HuH-7.5 (cell line): ENCODE results near the gene SMAD4.
"Not testable (repeated sequence)": the region's sequence is repeated elsewhere in the genome, so short reads cannot be mapped to it uniquely, and the experiment has no call there.

Experiments
- DNase-seq: peaks from one replicate; pipeline ENCODE4 v3.0.0; 2011; ENCODE audit warnings: low spot score

The SMAD4 gene

GRCh38 chr18:51111633-51112355 is 81.8 kb downstream of the SMAD4 start:
- DNase-seq = not testable (repeated sequence)

DNA sequence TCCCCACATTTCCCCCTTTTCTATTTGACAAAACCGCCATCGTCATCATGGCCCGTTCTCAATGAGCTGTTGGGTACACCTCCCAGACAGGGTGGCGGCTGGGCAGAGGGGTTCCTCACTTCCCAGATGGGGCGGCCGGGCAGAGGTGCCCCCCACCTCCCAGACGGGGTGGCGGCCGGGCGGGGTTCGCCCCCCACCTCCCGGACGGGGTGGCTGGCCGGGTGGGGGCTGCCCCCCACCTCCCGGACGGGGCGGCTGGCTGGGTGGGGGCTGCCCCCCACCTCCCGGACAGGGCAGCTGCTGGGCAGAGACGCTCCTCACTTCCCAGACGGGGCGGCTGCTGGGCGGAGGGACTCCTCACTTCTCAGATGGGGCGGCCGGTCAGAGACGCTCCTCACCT is 87.0 kb downstream of the SMAD4 start:
- DNase-seq = not testable (repeated sequence)

- DNase-seq = not testable (repeated sequence)
Observed at GRCh38 chr18:51119561-51119960, 89.5 kb downstream of the SMAD4 start.

DNA sequence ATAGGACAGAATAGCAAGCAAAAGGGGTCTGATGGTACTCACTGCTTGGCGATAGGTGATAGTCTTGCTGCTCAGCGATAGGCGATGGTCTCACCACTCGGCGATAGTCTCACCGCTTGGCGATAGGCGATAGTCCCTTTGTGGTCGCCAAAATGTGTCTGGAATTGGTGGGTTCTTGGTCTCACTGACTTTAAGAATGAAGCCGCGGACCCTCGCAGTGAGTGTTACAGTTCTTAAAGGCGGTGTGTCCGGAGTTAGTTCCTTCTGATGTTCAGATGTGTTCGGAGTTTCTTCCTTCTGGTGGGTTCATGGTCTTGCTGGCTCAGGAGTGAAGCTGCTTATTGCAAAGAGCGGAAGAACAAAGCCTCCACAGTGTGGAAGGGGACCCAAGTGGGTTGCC is 90.0 kb downstream of the SMAD4 start:
- DNase-seq = not testable (repeated sequence)

DNA sequence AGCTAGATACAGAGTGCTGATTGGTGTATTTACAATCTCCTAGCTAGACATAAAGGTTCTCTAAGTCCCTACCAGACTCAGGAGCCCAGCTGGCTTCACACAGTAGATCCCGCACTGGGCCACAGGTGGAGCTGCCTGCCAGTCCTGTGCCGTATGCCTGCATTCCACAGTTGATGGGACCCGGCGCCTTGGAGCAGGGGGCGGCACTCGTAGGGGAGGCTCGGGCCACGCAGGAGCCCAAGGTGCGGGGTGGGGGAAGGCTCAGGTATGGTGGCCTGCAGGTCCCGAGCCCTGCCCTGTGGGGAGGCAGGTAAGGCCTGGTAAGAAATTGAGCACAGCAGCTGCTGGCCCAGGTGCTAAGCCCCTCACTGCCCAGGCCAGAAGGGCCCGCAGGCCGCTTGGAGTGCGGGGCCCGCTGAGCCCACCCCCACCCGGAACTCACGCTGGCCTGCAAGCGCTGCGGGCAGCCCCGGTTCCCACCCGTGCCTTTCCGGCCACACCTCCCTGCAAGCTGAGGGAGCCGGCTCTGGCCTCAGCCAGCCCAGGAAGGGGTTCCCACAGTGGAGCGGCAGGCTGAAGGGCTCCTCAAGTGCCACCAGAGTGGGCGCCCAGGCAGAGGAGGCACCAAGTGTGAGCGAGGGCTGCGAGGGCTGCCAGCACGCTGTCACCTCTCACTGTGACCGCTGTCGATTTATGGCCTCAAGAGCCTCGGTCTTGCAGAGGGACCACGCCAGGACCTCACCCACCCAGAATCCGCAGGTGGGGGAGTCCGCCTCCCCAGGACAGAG is 91.0 kb downstream of the SMAD4 start:
- DNase-seq = no peak

GRCh38 chr18:51121597-51121857 is 91.5 kb downstream of the SMAD4 start:
- no peak for DNase-seq

- DNase-seq = no peak
Observed at GRCh38 chr18:51122266-51123045, 92.4 kb downstream of the SMAD4 start.

DNA sequence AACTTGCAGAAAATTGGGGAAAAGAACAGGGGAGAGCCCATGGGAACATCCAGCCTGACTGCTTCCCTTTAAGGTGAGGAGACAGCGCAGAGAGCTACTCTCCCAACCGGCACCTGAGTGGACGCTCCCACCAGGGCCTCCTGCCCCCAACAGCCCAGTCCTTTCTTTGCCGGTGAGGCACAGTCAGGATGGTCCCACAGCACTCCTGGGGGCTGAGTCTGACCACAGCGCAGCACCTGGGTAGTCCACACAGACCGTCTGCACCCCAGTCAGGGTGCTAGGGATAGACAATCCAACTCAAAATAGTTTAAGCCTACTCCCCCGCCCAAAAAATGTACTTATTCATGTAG is 93.0 kb downstream of the SMAD4 start:
- DNase-seq = no peak

GRCh38 chr18:51123481-51123880 is 93.5 kb downstream of the SMAD4 start:
- no peak for DNase-seq

DNA sequence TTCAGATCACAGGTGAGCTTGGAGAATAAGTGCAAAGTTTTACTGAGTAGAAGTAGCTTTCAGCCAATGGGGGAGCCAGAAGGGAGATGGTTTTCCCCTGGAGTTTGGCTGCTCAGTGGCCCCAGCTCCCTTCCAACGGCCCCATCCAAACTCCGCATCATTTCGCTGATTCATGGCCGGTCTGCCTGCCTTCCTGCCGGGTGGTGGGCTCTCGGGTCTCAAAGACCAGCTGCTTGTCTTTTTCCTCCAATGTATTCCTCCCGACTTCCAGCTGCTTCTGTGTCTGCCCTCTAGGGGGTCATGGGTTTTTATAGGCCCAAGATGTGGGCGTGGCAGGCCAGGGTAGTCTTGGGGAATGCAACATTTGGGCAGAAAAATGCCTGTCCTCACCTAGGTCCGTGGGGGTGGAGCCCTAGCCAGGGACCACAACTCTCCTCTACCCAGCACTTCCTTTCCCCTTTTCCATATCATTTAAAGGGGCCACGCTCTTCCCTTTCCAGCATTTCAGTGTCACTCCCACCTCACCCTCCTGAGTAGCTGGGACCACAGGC is 94.0 kb downstream of the SMAD4 start:
- DNase-seq = no peak

DNA sequence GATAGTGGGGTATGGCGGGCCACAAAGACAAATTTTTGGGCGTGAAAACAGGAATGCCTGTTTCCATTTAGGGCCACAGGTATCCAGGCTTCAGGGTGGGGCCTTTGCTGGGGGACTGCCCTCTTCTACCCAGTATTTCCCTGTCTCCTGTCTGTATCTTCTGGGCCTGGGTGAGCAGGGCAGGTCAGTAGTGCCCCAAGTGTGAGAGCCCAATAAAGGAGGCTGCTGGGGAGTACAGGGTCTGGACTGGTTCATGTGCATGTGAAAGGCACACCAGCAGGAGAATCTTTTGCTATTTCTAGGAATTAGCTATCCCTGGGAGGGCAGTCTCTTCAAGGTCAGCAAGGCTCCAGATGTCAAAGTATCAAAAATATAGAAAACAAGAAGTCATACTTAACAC is 96.0 kb downstream of the SMAD4 start:
- no peak for DNase-seq

DNA sequence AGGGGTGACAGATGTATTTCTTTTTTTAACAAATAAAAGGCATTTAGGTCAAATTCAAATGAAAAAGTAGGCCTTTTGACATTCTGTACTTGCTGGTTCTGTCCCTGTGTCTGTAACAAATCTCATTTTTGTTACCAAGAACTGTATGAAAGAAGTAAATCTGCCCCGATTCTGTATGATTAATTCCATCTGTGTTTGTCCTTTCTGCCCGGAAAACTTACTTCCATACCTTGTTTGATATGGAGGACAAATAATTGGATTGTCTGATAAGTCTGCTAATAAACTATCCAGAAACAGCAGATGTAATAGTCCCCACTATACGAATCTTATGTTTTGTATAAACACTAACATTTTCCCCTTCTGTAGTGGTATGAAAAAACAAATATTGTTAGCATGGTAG is 97.7 kb downstream of the SMAD4 start:
- no peak for DNase-seq

GRCh38 chr18:51128533-51128932 is 98.5 kb downstream of the SMAD4 start:
- DNase-seq = no peak

DNA sequence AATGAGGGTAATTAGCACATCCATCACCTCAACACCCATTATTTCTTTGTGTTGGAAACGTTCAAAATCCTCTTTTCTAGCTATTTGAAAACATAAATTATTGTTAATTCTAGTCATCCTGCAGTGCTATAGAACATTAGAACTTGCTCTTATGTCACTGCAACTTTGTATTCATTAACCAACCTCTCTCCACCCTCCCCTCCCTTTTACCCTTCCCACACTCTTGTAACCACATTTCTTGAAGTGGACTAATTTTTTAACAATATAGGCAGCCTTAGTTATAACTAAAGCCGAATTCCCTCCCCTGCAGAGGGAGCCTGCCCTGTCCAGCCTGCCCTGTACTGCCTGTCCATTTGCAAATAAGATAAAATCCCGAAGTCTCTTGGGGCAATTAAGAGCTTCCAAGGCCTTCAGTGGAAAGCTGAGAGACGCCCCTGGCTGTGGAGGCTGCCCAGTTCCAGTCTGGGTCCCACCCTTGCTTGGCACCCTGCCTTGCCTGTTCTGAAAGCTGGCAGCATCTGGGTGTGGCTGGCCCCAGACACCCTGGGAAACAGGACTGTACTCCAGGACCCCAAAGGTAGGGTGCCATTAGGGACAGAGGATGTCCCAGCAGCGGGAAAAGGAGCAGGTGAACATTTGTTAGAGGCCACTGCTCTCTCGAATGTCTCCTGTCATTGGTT is 102.4 kb downstream of the SMAD4 start:
- DNase-seq = no peak

GRCh38 chr18:51133580-51134160 is 103.7 kb downstream of the SMAD4 start:
- DNase-seq = no peak
